OCI-LY1 (cell line): ENCODE results near the gene GIMAP7.

Source experiments
- CTCF ChIP-seq: fragments of 200-600 bp; sonication (generic), shearing (Covaris generic); IDR thresholded peaks from 2 replicates; pipeline ENCODE4 v1.5.1; 2017; ENCODE audit warnings: mild to moderate bottlenecking, antibody characterized with exemption, low read length, moderate library complexity, mixed read lengths
- EZH2 ChIP-seq: fragments of 200-600 bp; sonication (generic), shearing (Covaris generic); IDR thresholded peaks from 2 replicates; pipeline ENCODE4 v1.8.0; 2017; ENCODE audit warnings: borderline replicate concordance, mixed run types, mild to moderate bottlenecking, antibody characterized with exemption, low read length, moderate library complexity, mixed read lengths

- TF ChIP-seq CTCF: no peak
- TF ChIP-seq EZH2: no peak
Measured at GRCh38 chr7:150476285-150476684, 38.4 kb upstream of the GIMAP7 start.
